ENCODE data around the gene SLC12A4.

DNA sequence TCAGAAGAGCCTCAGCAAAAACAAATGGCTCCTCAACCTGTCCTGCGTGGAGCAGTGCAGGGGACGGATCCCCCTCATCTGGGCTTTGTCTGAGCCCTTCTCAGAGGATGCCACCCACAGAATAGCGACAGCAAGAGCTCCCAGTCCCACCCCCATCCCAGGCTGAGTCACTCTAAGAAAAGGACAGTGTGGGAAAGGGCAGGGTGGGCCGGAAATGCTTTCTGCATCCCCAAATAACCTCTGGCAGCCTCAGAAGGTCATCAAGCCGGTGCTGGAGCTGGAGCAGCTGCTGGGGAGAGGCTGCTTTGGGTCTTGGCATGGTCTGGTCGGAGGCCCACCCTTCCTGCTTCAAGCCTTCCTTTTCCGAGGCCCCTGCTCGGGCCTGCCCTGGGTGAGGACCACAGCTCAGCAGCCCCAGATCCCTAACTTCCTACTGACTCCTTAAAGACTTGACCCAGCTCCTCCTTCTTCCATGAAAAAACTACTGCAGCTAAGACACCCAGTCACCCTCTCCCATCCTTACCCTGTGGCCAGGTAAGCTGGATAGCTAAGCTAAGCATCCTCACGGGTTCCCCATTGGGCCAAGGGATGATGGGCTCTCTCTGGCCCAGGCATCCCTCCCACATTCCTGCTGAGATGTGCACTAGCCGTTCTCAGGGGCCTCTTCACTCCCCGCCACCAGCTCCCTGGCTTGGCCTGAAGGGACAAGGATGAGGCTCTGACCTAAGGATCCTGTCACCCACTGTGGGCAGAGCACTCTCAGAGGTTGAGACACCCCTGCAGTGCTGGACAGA lies 8.7 kb downstream of the SLC12A4 start:
- TF ChIP-seq POLR2A (IDR thresholded peaks at IDR 0.05) = no peak
- TF ChIP-seq, protein P1, sequence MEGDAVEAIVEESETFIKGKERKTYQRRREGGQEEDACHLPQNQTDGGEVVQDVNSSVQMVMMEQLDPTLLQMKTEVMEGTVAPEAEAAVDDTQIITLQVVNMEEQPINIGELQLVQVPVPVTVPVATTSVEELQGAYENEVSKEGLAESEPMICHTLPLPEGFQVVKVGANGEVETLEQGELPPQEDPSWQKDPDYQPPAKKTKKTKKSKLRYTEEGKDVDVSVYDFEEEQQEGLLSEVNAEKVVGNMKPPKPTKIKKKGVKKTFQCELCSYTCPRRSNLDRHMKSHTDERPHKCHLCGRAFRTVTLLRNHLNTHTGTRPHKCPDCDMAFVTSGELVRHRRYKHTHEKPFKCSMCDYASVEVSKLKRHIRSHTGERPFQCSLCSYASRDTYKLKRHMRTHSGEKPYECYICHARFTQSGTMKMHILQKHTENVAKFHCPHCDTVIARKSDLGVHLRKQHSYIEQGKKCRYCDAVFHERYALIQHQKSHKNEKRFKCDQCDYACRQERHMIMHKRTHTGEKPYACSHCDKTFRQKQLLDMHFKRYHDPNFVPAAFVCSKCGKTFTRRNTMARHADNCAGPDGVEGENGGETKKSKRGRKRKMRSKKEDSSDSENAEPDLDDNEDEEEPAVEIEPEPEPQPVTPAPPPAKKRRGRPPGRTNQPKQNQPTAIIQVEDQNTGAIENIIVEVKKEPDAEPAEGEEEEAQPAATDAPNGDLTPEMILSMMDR (IDR thresholded peaks at IDR 0.05) = no peak
- TF ChIP-seq EP300 (IDR thresholded peaks at IDR 0.05) = peak; percentile 27
- peak in 2 of 3 donors; percentile 18 to 76 for TF ChIP-seq POLR2AphosphoS5 (IDR thresholded peaks at IDR 0.05)

Measured in stomach (tissue), 4 donors.